GDM1 (cell line): Measurements from ENCODE around the gene EXOC8.
"Not testable (repeated sequence)": the region's sequence is repeated elsewhere in the genome, so short reads cannot be mapped to it uniquely, and the experiment has no call there.

ENCODE experiments used
- DNase-seq: peaks from one replicate; lab custom pipeline; 2025; lab: John Stamatoyannopoulos, UW

EXOC8 gene

GRCh38 chr1:231351816-231352215 lies 14.2 kb upstream of the EXOC8 start:
- DNase-seq, result no peak

- not testable (repeated sequence) for DNase-seq
Measured at GRCh38 chr1:231348856-231349255, 11.2 kb upstream of the EXOC8 start.

- DNase-seq, result no peak
Measured at GRCh38 chr1:231348442-231348841, 10.8 kb upstream of the EXOC8 start.

DNA sequence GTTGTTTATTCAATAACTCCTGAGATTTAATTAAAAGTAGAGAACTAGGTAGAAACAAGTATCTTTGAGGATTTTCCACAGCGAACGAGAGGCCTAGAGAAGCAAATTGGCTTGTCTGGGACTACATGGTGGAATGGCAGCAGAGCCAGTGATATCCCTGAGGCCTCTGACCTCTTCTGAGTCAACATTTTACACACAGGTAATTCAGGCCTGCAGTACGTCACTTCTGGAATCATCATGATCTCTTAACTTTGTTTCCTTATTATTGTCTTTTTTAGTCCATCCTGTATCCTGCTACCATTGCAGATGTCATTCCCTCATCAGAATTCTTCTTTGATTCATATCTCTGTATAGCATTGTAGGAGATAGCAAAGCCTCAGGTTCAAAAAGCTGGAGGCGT lies 10.3 kb upstream of the EXOC8 start:
- DNase-seq, result no peak

DNA sequence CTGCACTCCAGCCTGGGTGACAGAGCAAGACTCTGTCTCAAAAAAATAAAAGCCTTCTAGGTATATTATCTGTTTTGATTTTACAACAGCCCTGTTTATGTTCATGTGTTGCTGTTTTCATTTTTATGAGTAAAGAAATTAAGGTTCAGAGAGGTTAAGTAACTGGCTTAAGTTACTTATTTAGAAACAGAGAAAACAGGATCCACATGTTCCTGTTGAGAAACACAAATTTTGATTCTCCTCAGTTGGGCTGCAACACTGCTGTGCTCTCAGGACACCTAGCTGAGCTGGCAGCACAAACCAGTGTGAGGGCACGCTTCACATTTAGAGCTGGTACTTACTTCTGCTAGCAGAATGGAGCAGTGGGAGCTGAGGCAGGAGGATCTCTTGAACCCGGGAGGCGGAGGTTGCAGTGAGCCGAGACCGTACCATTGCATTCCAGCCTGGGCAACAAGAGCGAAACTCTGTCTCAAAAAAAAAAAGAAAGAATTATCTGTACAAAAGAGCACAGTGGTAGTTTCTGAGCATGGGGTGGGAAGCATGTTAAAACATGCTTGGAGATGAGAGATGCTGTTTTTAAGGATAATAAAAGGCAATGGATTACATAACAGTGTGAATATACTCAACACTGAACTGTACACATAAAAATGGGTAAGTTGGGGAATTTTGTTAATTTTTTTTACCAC lies 2.8 kb upstream of the EXOC8 start:
- no peak for DNase-seq

GRCh38 chr1:231338270-231339128 lies 847 bp upstream of the EXOC8 start, which contains the start of gene SPRTN:
Gene SPRTN (plus strand): TSS chr1:231338293. CDS start chr1:231338384, 91 bp downstream.
- DNase-seq, result no peak

DNA sequence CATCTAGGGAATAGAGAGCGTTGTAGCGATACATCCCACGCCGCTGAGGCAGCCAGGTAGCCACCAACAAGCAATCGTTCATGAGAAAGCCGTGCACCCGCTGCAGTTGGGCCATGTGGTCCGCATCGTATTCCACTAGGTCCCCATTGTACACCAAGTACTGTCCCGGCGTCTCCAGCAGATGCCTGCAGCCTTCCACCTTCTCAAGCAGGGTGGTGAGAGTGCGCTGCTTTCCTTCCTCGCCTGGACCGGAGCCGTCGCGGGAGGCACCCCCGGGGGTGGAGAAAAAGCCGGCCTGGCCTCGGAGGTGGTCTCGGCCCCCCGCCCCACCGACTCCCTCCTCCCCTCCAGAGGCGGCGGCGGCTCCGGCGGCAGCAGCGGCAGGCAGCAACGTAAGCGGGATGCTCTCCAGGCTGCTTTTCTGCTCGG lies 595 bp downstream of the EXOC8 start:
- no peak for DNase-seq

GRCh38 chr1:231335663-231336602 lies 1.7 kb downstream of the EXOC8 start:
- DNase-seq, result no peak

- DNase-seq, result no peak
Measured at GRCh38 chr1:231334952-231335351, 2.7 kb downstream of the EXOC8 start.

- no peak for DNase-seq
Measured at GRCh38 chr1:231334079-231334666, 3.5 kb downstream of the EXOC8 start.

DNA sequence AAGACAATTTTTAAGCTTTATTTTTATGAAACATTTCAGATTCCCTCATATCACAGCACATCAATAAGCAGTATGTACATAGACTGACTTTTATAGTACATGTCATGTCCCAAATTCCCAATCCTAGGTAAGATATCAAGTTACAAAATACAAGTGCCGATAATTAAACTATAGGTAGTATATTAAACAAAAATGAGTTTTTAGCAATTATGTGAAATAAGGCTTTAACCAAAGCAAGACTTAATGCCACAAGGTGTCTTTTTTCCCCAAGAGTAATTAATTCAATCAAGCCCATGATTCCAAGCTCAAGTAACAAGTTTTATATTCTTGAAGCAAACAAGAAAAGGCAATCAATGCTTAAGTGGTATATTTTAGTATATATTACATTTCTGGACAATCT lies 4.9 kb downstream of the EXOC8 start:
- DNase-seq, result no peak

- DNase-seq, result no peak
Measured at GRCh38 chr1:231329483-231329882, 8.2 kb downstream of the EXOC8 start.

- DNase-seq, result no peak
Measured at GRCh38 chr1:231327617-231328016, 10.0 kb downstream of the EXOC8 start.

- no peak for DNase-seq
Measured at GRCh38 chr1:231326248-231326647, 11.4 kb downstream of the EXOC8 start.

- DNase-seq, result no peak
Measured at GRCh38 chr1:231324660-231325059, 13.0 kb downstream of the EXOC8 start.

GRCh38 chr1:231322880-231323530 lies 14.6 kb downstream of the EXOC8 start:
- DNase-seq, result no peak

- no peak for DNase-seq
Measured at GRCh38 chr1:231319080-231319479, 18.6 kb downstream of the EXOC8 start.

DNA sequence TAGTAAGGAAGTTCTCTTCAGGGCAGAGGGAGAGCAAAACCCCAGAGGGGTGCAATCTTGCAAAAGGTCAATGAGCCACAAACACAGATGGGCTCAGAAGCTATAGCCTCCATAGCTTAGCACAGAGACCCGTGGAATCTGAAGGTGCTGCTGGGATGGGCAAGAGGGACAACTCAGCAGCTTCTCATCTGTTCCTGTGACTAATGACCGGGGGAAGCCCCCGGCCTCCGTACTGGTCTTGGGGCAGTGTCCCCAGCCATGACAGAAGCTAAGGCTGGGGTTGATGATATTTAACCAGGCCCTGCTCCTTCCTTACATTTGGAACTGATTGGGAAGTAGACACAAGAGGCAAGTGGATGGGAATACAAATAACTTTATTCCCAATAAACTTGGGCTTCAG lies 19.1 kb downstream of the EXOC8 start:
- no peak for DNase-seq

GRCh38 chr1:231318015-231318355 lies 19.7 kb downstream of the EXOC8 start:
- DNase-seq, result no peak

GRCh38 chr1:231317306-231318014 lies 20.2 kb downstream of the EXOC8 start:
- no peak for DNase-seq

- no peak for DNase-seq
Measured at GRCh38 chr1:231315887-231316286, 21.8 kb downstream of the EXOC8 start.
